GM18526 (cell line): ENCODE measurements around the gene DYNAP.

Experiments used
- POLR2A ChIP-seq: IDR thresholded peaks from 3 replicates; pipeline ENCODE4 v1.6.1; 2011; ENCODE audit not compliant: insufficient read length; ENCODE audit errors: extremely low read depth

Gene DYNAP

GRCh38 chr18:54590945-54591344 is at the start of gene DYNAP:
Gene DYNAP (plus strand): TSS chr18:54591245. CDS start chr18:54591283, 38 bp downstream.
- no peak for TF ChIP-seq POLR2A

- no peak for TF ChIP-seq POLR2A
These were observed 39.5 kb upstream of the DYNAP start for GRCh38 chr18:54551590-54551989.

GRCh38 chr18:54555286-54555685 is 35.8 kb upstream of the DYNAP start:
- TF ChIP-seq POLR2A, result no peak

- TF ChIP-seq POLR2A, result no peak
These were observed 35.0 kb upstream of the DYNAP start for GRCh38 chr18:54555996-54556395.

- TF ChIP-seq POLR2A, result no peak
These were observed 33.1 kb upstream of the DYNAP start for GRCh38 chr18:54557958-54558357.

GRCh38 chr18:54558609-54559585 is 32.1 kb upstream of the DYNAP start:
- TF ChIP-seq POLR2A, result no peak

- no peak for TF ChIP-seq POLR2A
These were observed 29.3 kb upstream of the DYNAP start for GRCh38 chr18:54561706-54562267.

GRCh38 chr18:54580202-54580729 is 10.8 kb upstream of the DYNAP start:
- no peak for TF ChIP-seq POLR2A

- no peak for TF ChIP-seq POLR2A
These were observed 7.0 kb upstream of the DYNAP start for GRCh38 chr18:54584065-54584464.

GRCh38 chr18:54585743-54586142 is 5.3 kb upstream of the DYNAP start:
- no peak for TF ChIP-seq POLR2A

GRCh38 chr18:54604211-54604610 is 13.2 kb downstream of the DYNAP start:
- TF ChIP-seq POLR2A, result no peak

GRCh38 chr18:54606835-54607212 is 15.8 kb downstream of the DYNAP start:
- no peak for TF ChIP-seq POLR2A

GRCh38 chr18:54607213-54608027 is 16.4 kb downstream of the DYNAP start:
- no peak for TF ChIP-seq POLR2A

- TF ChIP-seq POLR2A, result no peak
These were observed 17.1 kb downstream of the DYNAP start for GRCh38 chr18:54608028-54608642.

- no peak for TF ChIP-seq POLR2A
These were observed 20.8 kb downstream of the DYNAP start for GRCh38 chr18:54611816-54612215.

GRCh38 chr18:54612237-54612636 is 21.2 kb downstream of the DYNAP start:
- no peak for TF ChIP-seq POLR2A

- TF ChIP-seq POLR2A, result no peak
These were observed 22.1 kb downstream of the DYNAP start for GRCh38 chr18:54613174-54613573.
